ENCODE results near the gene ZDHHC14.
A peak's percentile ranks its signal among the peaks of the same experiment; 100 is the strongest.

DNA sequence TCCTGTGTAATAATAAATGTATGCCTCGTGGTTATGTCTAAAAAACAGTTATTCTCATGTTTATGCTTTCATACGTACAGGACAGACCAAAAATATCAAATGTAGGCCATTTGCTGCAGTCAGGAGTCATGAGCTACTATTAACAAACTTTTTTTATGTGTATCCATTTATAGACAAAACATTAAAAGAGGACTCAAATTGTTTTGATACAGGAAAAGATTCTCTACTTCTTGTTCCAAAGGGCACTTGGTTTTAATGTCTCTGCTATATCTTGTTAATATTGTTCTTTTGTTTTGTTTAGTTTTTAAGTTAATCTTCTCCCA, 155.2 kb downstream of the ZDHHC14 start:
- TF ChIP-seq, protein P1, sequence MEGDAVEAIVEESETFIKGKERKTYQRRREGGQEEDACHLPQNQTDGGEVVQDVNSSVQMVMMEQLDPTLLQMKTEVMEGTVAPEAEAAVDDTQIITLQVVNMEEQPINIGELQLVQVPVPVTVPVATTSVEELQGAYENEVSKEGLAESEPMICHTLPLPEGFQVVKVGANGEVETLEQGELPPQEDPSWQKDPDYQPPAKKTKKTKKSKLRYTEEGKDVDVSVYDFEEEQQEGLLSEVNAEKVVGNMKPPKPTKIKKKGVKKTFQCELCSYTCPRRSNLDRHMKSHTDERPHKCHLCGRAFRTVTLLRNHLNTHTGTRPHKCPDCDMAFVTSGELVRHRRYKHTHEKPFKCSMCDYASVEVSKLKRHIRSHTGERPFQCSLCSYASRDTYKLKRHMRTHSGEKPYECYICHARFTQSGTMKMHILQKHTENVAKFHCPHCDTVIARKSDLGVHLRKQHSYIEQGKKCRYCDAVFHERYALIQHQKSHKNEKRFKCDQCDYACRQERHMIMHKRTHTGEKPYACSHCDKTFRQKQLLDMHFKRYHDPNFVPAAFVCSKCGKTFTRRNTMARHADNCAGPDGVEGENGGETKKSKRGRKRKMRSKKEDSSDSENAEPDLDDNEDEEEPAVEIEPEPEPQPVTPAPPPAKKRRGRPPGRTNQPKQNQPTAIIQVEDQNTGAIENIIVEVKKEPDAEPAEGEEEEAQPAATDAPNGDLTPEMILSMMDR (IDR thresholded peaks at IDR 0.05), result no peak
- TF ChIP-seq POLR2AphosphoS5 (IDR thresholded peaks at IDR 0.05; ENCODE audit: insufficient read depth in 1 of 2, low read depth in 1 of 2), result peak in 1 of 2 donors; percentile 39

Data from vagina (tissue), 2 donors.